GM13977 (cell line): ENCODE data around the gene ATF6B.
"Not testable (repeated sequence)": the region's sequence is repeated elsewhere in the genome, so short reads cannot be mapped to it uniquely, and the experiment has no call there.

ENCODE experiments used
- DNase-seq: peaks from one replicate; pipeline ENCODE4 v3.0.0; 2012; ENCODE audit warnings: low spot score
- in situ Hi-C: fragments of 300-500 bp; cut with MboI; formaldehyde crosslinking; loops from one replicate; pipeline ENCODE4 v1.12.0; 2022; ENCODE audit warnings: low sequenced_read_pairs, low pct_unique_long_range_greater_than_20kb, mixed read lengths, inconsistent platforms; ENCODE audit not compliant: unreplicated experiment
- TF ChIP-seq, protein P1 (sequence below): IDR thresholded peaks from 2 replicates; pipeline ENCODE4 v1.5.1; 2012; ENCODE audit warnings: mild to moderate bottlenecking, control low read depth; ENCODE audit not compliant: insufficient read depth; ENCODE audit errors: extremely low read depth, missing control alignments

Gene ATF6B

DNA sequence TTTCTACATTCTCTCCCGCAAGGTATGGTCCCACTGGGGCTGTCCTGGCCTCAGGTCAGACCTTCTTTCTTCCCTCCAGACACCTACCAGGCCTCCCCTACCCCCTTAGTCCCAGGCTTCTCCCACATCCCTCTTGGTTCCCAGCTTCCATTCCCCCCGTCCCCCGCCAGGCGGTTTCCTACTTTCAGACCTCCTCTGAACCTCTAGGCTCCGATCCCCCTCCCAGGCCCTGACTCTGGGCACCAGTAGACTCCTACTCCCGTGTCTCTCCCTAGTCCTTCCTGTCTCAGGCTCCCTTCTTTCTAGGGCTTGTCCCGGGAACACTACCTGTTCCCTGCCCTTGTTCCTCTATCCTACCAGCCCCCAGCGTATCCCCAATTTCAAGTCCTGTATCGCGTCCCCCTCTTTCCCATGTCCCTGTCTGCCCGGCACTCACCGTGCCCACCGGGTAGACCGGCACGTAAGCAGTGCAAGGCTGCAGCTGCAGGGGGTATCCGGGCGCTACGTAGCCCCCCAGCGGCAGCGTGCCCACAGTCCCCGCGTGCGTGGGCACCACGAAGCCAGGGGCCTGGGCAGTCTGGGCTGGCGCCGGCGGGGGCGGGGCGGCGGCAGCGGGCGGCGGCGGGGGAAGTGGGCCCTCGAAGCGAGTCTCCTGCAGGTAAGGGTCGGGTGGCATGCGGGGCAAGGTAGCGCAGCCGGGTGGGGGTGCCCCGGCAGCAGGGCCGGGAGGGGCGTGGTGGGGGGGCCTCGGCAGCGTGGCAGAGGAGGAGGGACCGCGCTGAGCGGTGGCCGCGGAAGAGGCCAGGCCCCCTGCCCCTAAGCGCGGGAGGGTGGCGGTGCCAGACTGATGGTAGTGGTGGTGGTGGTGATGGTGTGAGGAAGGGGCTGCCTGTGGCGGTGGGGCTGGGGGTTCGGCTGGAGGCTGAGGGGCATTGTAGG lies 22.2 kb upstream of the ATF6B start:
- TF ChIP-seq, protein P1, sequence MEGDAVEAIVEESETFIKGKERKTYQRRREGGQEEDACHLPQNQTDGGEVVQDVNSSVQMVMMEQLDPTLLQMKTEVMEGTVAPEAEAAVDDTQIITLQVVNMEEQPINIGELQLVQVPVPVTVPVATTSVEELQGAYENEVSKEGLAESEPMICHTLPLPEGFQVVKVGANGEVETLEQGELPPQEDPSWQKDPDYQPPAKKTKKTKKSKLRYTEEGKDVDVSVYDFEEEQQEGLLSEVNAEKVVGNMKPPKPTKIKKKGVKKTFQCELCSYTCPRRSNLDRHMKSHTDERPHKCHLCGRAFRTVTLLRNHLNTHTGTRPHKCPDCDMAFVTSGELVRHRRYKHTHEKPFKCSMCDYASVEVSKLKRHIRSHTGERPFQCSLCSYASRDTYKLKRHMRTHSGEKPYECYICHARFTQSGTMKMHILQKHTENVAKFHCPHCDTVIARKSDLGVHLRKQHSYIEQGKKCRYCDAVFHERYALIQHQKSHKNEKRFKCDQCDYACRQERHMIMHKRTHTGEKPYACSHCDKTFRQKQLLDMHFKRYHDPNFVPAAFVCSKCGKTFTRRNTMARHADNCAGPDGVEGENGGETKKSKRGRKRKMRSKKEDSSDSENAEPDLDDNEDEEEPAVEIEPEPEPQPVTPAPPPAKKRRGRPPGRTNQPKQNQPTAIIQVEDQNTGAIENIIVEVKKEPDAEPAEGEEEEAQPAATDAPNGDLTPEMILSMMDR = no peak
- DNase-seq = no peak
- in situ Hi-C loops = no loop called here

DNA sequence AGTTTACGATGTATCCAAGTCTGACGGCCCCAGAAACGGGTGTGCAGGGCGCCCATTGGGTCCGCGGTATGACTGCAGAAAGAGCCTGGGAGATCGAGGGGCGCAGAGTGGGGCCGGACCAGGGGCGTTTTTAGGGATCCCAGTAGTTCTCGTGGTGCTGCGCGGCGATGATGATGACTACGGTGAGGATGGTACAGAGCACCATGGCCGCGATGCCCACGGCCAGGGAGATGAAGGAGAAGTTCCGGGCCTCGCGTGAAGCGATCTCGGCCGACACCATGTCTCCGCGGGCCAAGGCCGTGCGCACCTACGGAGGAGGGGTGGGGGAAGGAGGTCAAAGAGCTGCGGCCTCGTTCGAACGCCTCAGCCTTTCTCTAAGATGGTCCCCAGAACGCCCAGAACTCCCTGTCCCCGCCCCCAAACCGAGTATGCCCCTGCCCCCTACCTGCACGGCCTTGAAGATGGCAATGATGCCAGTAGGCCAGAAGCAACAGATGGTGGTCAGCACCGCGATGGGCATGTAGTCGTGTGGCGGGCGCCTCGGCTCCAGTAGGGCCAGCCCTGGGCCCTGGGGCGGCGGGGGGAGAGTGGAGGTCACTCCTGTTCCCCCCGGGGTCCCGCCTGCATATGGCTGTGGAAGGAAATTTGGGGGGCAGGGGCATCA lies 21.2 kb upstream of the ATF6B start:
- in situ Hi-C loops = no loop called here
- TF ChIP-seq, protein P1 = no peak
- DNase-seq = no peak

DNA sequence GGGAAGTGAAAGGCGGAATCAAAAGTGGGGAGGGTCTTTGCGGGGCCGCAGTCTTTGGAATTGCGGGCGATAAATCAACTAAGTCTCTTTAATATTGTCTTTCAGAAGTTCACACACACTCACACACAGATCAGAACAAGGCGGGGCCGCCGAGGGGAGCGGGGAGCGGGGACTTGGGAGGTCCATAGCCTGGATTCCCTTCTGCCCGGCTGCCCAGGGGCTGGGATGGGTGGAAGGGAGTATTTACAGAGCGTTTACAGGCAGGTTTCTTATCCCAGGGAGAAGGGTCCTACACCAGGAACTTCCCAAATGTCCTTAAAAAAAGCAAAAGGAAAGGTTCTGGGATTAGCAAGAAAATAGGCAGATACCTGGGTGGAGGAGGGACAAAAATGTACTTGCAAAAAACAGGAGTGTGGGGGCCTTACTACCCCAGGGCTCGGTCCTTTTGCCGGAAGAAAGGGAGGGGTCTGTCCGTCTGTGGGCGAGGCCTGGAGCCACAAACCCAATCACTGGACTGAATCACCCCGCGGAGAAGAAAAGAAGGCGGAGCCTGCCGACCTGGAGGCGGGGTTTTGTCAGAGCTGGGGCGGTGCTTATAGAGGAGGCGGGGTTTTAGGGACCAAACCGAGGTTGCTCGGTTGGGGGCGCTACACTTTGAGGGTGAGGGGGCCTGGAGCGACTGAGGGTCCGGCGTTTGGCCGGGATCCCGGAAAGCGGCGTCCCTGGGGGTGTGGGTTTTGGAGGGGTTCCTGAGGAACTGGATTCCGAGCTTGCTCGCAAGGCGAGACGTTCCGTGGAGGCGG lies 20.4 kb upstream of the ATF6B start:
- in situ Hi-C loops = no loop called here
- TF ChIP-seq, protein P1 = no peak
- DNase-seq = no peak

DNA sequence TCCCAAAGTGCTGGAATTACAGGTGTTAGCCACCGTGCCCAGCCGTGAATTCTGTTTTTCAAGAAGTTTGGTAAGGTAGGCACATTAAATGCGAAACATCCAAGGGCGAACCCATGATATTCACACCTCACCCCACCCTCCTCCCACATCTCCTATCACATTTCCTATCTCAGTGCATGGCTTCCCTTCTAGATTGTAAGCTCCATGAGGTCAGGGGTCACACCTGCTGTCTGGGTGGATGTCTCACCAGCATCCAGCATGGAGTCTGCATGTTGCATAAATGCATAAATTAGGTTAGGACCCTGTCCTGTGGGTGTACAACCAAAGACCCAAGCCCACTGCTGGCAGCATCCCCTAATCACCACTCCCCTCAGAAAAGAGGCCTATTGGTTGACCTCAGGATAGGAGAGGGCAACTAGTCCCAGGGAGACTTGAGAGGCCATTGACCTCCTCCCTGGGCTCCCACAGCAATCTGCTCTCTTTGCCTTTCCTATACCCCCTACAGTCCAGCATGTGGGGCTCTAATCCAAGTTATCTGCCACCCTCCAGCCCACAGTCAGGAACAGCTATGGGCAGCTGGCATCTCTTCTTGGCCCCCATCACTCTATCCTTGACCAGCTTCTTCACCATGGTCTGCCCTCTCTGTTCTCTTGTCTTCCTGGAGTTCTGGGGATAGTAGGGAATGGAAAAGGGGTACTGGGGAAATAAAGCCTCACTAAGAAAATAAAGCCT lies 19.5 kb upstream of the ATF6B start:
- no peak for DNase-seq
- TF ChIP-seq, protein P1 = no peak
- in situ Hi-C loops = no loop called here

DNA sequence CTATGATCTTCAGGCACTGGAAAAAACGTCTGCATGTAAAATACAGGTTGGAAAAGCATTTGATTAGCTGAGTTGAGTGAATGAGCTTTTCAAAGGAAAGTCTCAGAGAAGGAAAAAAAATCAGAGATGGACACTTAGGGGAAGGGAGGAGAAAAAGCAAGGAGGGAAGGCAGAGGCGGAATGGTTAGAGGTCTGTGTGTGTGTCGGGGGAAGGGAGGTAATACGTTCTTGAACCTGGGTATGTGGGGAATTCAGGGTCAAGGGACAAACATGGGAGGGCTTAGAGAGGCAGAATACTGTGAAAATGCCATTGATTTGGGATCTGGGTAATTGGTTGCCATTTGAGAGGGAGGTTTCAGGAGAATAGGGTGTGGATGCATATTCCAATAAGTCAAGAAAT lies 18.6 kb upstream of the ATF6B start:
- TF ChIP-seq, protein P1 = no peak
- no peak for DNase-seq
- in situ Hi-C loops = no loop called here

DNA sequence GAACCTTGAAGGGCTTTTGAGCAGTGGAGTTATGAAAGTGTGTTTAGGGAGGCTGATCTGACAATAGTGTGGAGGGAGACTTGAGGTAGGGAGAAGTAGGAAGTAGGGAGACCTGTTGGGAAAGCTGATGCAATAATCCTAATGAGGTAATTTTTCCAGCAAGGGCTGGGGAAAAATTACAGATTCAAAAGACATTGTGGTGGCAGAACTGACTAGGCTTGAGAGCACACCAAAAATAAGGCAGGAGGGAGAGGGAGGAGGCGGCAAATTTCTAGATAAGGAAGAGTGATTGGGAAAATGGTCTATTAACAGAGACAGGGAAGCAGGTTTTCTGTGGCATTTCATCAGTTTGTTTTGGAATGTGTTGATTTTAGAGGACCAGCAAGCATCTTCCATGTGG lies 18.2 kb upstream of the ATF6B start:
- in situ Hi-C loops = no loop called here
- TF ChIP-seq, protein P1 = no peak
- DNase-seq = no peak

DNA sequence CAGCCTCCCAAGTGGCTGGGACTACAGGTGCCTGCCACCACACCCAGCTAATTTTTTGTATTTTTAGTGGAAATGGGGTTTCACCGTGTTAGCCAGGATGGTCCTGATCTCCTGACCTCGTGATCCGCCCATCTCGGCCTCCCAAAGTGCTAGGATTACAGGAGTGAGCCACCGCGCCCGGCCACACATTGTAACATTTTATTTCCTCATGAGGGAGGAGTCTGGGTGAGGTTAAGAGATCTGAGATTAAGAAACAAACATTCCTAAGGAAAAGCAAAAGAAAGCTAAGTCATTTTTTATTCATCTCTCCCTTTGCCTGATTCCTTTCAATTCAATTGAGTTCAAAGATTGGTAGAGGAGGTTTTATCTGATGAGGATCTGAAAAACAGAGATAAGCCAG lies 16.2 kb upstream of the ATF6B start:
- in situ Hi-C loops, DNase-seq: not testable (repeated sequence)
